Endothelial cell (in vitro differentiated cells): ENCODE data around the gene MAD1L1. TPM values are rescaled to one million over a fixed set of nuclear protein-coding genes. Genes with fewer than 3 reads are reported as not detected.

Experiments
- DNase-seq: peaks from one replicate; pipeline ENCODE4 v3.0.0; 2021; ENCODE audit warnings: low spot score
- H3K27ac Mint-ChIP-seq: one replicate; pipeline ENCODE4 v1.8.0; 2021; ENCODE audit warnings: mixed read lengths, inconsistent platforms; ENCODE audit not compliant: unreplicated experiment
- H3K27me3 Mint-ChIP-seq: one replicate; pipeline ENCODE4 v1.8.0; 2021; ENCODE audit warnings: mild to moderate bottlenecking, moderate library complexity, mixed read lengths, inconsistent platforms; ENCODE audit not compliant: unreplicated experiment
- H3K36me3 Mint-ChIP-seq: one replicate; pipeline ENCODE4 v1.8.0; 2021; ENCODE audit warnings: mild to moderate bottlenecking, low read depth, mixed read lengths, inconsistent platforms; ENCODE audit not compliant: unreplicated experiment
- H3K4me1 Mint-ChIP-seq: one replicate; pipeline ENCODE4 v1.8.0; 2021; ENCODE audit warnings: mild to moderate bottlenecking, mixed read lengths, inconsistent platforms; ENCODE audit not compliant: unreplicated experiment
- H3K4me3 Mint-ChIP-seq: one replicate; pipeline ENCODE4 v1.8.0; 2021; ENCODE audit warnings: mild to moderate bottlenecking, mixed read lengths, inconsistent platforms; ENCODE audit not compliant: unreplicated experiment
- H3K9me3 Mint-ChIP-seq: one replicate; pipeline ENCODE4 v1.8.0; 2021; ENCODE audit warnings: mixed read lengths, inconsistent platforms; ENCODE audit not compliant: unreplicated experiment
- total RNA-seq: library from RNA; stranded (reverse); fragmentation: NEBNext Ultra II Directional; extraction: Animal tissue kit (Norgen Biotek cat#: 25700); gene quantifications from one replicate; pipeline ENCODE4 v1.2.1, GENCODE V29; 2021; ENCODE audit not compliant: unreplicated experiment
- TF ChIP-seq, protein P1 (sequence below): fragments of 200-600 bp; sonication (generic); IDR thresholded peaks from one replicate; pipeline ENCODE4 v1.5.0; 2021; ENCODE audit warnings: antibody characterized with exemption; ENCODE audit not compliant: unreplicated experiment

The MAD1L1 gene
- total RNA-seq, 1 donor from 2014 or later = 43.3 TPM

DNA sequence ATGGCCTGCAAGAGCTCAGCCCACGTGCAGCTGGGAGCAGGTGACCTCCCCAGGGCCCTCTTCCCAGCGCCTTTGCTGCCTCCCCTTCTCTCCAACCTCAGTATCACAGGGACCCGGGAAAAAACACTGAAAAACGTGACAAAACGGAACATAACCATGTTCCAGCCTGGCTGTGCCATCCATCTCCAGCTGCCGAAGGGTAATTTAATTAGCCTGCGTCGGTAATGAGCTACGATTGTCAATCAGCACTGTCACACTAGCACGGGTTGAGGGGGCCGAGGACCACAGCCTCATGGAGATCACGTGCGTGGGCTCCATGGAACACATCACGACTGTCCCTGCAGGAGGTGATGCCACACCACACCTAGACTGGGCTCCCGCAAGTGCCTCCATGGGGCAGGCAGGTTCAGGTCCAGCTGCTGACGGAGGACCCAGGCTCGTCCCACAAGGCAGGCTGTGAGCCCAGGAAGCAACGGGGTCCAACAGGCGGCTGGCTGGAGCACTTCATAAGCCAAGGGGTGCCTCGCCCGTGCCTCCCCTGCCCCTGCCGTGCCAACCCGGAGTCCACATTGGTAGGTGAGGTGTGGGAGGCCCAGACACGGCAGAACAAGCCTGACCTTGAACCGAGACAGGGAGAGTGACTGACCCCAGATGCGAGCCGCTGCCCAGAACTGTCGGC lies 363.2 kb downstream of the MAD1L1 start:
- no peak for DNase-seq
- peaks cover 3% of the 10 kb centered on the region for H3K4me1 Mint-ChIP-seq
- TF ChIP-seq, protein P1, sequence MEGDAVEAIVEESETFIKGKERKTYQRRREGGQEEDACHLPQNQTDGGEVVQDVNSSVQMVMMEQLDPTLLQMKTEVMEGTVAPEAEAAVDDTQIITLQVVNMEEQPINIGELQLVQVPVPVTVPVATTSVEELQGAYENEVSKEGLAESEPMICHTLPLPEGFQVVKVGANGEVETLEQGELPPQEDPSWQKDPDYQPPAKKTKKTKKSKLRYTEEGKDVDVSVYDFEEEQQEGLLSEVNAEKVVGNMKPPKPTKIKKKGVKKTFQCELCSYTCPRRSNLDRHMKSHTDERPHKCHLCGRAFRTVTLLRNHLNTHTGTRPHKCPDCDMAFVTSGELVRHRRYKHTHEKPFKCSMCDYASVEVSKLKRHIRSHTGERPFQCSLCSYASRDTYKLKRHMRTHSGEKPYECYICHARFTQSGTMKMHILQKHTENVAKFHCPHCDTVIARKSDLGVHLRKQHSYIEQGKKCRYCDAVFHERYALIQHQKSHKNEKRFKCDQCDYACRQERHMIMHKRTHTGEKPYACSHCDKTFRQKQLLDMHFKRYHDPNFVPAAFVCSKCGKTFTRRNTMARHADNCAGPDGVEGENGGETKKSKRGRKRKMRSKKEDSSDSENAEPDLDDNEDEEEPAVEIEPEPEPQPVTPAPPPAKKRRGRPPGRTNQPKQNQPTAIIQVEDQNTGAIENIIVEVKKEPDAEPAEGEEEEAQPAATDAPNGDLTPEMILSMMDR = no peak
- H3K27me3 Mint-ChIP-seq = peaks cover 11% of the 10 kb centered on the region
- no peak overlapping the region for H3K27ac Mint-ChIP-seq
- no peaks in the 10 kb centered on the region for H3K9me3 Mint-ChIP-seq
- H3K36me3 Mint-ChIP-seq = peaks cover 3% of the 10 kb centered on the region
- H3K4me3 Mint-ChIP-seq = no peak overlapping the region

DNA sequence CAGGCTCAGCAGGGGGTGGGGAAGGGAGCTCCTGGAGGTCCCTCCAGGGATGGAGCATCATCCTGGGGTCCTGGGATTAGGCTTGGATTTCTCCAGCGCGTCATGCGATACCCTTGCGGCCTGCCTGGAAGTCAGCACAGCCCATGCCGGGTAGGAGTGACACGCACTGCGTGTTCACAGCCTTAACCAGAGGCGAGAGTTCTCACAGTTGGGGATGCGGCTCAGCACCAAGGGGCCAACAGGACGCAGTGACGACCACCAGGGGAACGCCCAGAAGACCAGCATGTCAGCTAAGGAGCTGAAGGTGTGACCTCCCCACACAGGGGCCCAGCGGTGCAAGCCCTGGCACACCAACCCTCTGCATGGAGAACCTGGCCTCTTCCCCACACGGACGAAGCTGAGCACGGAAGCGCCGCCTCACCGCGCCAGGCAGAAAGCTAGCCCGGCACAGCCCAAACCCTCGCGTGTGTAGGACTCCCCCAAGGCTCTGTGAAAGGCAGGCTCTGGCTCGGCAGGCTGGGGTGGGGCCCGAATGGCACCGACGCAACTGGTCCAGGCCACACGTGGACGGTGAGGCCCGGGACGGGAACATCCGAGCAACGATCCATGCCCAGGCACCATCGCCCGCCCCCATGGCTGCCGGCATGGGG lies 364.1 kb downstream of the MAD1L1 start:
- H3K27ac Mint-ChIP-seq = no peak overlapping the region
- H3K4me3 Mint-ChIP-seq = no peak overlapping the region
- TF ChIP-seq, protein P1 = no peak
- peaks cover 11% of the 10 kb centered on the region for H3K27me3 Mint-ChIP-seq
- DNase-seq = no peak
- H3K4me1 Mint-ChIP-seq = peaks cover 3% of the 10 kb centered on the region
- H3K36me3 Mint-ChIP-seq = peaks cover 3% of the 10 kb centered on the region
- no peaks in the 10 kb centered on the region for H3K9me3 Mint-ChIP-seq

DNA sequence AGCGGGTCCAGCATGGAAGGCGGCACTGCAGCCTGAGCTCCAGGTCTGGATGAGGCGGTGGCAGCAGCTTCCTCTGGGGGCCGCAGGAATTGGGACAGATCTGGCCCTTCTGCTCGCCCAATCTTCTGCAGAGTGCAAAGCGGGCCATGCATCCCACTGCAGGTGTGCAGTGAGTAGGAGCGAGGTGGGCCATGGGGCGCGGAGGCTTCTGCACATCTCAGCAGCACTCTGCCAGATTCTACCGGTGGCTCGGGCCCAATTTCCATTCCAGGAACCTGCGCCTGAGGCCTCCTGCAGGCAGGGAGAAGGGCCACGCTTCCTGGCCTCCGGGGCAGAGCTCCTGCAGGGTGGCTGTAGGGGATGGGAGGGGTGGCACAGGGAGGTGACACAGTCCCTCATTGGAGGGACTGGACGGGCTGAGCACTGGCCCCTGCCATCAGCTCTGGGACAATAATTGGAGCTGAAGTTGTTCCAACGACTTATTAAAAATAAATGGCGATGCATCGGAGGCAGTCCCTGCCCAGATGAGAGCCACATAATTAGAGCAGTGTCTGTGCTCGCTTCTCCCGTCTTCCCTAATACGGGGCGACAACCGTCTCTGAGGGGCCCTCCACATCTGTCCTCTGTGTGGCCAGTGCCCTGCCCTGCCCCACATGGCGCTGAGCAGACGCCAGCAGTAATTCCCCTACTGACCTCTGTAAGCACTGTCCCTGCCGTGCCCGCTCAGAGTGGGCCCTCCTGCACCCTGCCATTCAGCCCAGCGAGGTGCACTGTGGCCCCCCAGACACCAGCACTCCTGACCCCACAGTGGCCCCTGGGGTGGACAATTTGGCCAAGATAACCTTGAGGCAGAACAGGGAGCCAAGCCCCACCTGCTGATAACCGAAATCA lies 365.1 kb downstream of the MAD1L1 start:
- H3K4me1 Mint-ChIP-seq = peaks cover 3% of the 10 kb centered on the region
- no peaks in the 10 kb centered on the region for H3K9me3 Mint-ChIP-seq
- H3K27me3 Mint-ChIP-seq = peaks cover 10% of the 10 kb centered on the region
- DNase-seq = no peak
- H3K36me3 Mint-ChIP-seq = peaks cover 3% of the 10 kb centered on the region
- H3K27ac Mint-ChIP-seq = no peak overlapping the region
- no peak overlapping the region for H3K4me3 Mint-ChIP-seq
- TF ChIP-seq, protein P1 = no peak

DNA sequence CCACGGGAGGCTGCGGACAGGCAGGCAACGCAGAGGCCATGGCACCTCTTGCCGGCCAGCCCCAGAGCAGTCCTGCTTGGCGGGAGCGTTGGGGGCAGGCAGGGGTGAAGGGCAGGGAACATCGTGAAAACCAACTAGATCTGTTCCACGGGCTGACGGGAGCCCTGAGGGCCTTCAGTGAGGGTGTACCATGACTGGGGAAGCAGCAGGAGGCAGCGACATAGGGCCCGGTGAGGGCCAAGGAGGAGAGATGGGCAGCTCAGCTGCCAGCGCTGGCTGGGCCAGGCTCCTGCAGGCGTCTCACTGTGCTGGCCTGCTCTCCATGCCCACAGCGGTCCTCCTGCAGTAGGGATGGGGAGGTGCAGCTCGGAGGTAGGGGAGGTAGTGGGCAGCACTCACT lies 366.1 kb downstream of the MAD1L1 start:
- H3K4me3 Mint-ChIP-seq = no peak overlapping the region
- H3K36me3 Mint-ChIP-seq = peaks cover 3% of the 10 kb centered on the region
- H3K9me3 Mint-ChIP-seq = no peaks in the 10 kb centered on the region
- no peak for DNase-seq
- peaks cover 9% of the 10 kb centered on the region for H3K27me3 Mint-ChIP-seq
- H3K4me1 Mint-ChIP-seq = peaks cover 6% of the 10 kb centered on the region
- TF ChIP-seq, protein P1 = no peak
- no peak overlapping the region for H3K27ac Mint-ChIP-seq
